Measurements from ENCODE around the gene FSTL4.

DNA sequence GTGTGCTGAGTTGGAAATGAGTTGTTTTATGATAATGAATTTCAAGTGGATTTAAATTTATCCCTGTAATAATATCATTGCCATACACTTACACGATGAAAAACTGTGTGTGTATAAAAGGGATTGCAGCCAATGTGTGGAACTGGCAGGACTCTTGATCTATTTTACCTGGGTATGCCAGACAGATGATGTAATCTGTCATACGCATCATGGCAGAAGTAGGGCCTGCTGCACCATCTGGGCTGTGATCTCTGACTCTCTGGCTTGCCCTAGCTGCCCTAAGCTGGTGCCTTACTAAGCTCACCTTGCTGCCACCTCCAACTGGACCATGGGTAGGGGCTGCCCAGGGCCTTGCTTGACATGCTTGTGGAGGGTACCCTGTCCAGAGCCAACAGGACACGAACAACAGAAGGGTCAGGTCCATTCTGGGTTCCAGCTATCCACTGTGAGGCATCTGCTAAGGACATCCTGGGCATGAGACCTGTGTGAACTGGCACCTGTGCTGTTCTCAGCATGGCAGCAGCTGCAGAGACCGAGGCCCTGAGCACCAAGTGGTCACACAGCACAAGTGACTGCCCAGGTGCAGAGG, 184.2 kb downstream of the FSTL4 start:
- TF ChIP-seq, protein P1, sequence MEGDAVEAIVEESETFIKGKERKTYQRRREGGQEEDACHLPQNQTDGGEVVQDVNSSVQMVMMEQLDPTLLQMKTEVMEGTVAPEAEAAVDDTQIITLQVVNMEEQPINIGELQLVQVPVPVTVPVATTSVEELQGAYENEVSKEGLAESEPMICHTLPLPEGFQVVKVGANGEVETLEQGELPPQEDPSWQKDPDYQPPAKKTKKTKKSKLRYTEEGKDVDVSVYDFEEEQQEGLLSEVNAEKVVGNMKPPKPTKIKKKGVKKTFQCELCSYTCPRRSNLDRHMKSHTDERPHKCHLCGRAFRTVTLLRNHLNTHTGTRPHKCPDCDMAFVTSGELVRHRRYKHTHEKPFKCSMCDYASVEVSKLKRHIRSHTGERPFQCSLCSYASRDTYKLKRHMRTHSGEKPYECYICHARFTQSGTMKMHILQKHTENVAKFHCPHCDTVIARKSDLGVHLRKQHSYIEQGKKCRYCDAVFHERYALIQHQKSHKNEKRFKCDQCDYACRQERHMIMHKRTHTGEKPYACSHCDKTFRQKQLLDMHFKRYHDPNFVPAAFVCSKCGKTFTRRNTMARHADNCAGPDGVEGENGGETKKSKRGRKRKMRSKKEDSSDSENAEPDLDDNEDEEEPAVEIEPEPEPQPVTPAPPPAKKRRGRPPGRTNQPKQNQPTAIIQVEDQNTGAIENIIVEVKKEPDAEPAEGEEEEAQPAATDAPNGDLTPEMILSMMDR (IDR thresholded peaks at IDR 0.05): no peak
- TF ChIP-seq POLR2AphosphoS5 (IDR thresholded peaks at IDR 0.05): no peak
